HL-60 (cell line): ENCODE results near the gene WDR83.
A peak's percentile ranks its signal among the peaks of the same experiment; 100 is the strongest.

ENCODE experiments used
- DNase-seq, 2 experiments: peaks; one replicate each; pipeline ENCODE4 v3.0.0-alpha.2; 2010 to 2020; ENCODE audit warnings: low read depth in 1 of 2, low spot score in 1 of 2
- H3K27ac ChIP-seq: fragments of 250-450 bp; sonication (Bioruptor Pico); replicated peaks from 2 replicates; pipeline ENCODE4 v1.5.1; 2020; ENCODE audit warnings: mild to moderate bottlenecking, moderate library complexity
- H3K27me3 ChIP-seq: fragments of 250-450 bp; sonication (Bioruptor Pico); 2 replicates; pipeline ENCODE4 v1.5.1; 2021; ENCODE audit warnings: mild to moderate bottlenecking, moderate library complexity; ENCODE audit not compliant: insufficient read depth, poor library complexity, severe bottlenecking
- H3K4me3 ChIP-seq: replicated peaks from 2 replicates; pipeline ENCODE4 v1.5.1; 2011; ENCODE audit warnings: mild to moderate bottlenecking, control low read depth, low read length; ENCODE audit not compliant: insufficient read depth
- GABPA ChIP-seq: IDR thresholded peaks from 2 replicates; pipeline ENCODE4 v1.6.1; 2012; ENCODE audit warnings: low read depth
- POLR2AphosphoS5 ChIP-seq: IDR thresholded peaks from 2 replicates; pipeline ENCODE4 v1.6.1; 2012; ENCODE audit warnings: low read depth
- SPI1 ChIP-seq: IDR thresholded peaks from 2 replicates; pipeline ENCODE4 v1.6.1; 2012; ENCODE audit warnings: low read depth, mild to moderate bottlenecking, borderline replicate concordance
- TF ChIP-seq, protein P1 (sequence below): IDR thresholded peaks from 2 replicates; pipeline ENCODE4 v1.6.1; 2012; ENCODE audit warnings: low read depth; ENCODE audit not compliant: insufficient replicate concordance
- TF ChIP-seq, protein P2 (sequence below): IDR thresholded peaks from one replicate; pipeline ENCODE4 v1.5.1; 2011; ENCODE audit warnings: low read length, control low read depth, inconsistent platforms; ENCODE audit not compliant: insufficient read depth

The WDR83 gene

DNA sequence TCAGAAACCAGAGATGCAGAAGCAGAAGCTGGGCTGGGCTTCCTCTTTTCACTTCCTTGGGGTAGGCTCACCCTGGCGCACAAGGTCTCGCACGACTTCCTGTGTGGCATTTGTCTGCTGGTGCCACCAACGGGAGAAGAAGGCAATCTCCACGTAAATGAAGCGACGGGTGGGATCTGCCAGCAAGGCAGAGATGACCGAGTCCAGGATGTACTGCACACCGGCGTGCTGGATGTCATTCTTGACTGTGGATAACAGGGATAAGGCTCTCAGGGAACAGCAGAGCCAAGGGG, 1.4 kb upstream of the WDR83 start:
- DNase-seq = peak; percentile 83 to 98
- no peaks in the 10 kb centered on the region for H3K27me3 ChIP-seq

DNA sequence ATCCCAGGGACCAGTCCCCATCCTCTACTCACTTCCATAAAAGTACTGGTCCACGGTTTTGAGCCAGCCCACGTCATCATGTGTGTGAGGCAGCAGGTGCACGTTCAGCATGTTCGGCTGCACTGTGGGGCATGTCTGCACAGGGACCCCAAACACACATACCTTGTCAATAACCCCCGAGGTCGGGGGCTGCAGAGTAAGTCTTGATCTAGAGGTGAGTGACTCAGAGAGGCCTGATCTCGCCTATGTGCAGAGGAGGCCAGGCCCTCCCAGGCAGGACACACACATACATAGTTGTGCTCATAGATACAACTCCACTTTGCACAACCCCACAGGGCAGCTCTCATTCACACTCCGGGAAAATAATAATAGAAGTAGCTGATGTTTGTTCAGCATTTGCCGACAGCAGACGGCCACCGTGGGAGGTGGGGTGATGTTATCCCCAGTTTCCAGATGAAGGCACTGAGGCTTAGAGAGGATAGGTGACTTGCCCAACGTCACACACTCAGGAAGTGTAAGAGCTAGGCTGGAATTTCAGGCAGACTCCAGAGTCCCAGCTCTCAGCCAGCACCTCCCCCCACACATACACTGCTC, 839 bp upstream of the WDR83 start:
- peak overlapping the region; percentile 94 for H3K4me3 ChIP-seq
- H3K27me3 ChIP-seq = no peaks in the 10 kb centered on the region
- 0 out of 2 replicates have a peak, but pooled peaks have one; percentile 24 for TF ChIP-seq POLR2AphosphoS5
- TF ChIP-seq, protein P1, sequence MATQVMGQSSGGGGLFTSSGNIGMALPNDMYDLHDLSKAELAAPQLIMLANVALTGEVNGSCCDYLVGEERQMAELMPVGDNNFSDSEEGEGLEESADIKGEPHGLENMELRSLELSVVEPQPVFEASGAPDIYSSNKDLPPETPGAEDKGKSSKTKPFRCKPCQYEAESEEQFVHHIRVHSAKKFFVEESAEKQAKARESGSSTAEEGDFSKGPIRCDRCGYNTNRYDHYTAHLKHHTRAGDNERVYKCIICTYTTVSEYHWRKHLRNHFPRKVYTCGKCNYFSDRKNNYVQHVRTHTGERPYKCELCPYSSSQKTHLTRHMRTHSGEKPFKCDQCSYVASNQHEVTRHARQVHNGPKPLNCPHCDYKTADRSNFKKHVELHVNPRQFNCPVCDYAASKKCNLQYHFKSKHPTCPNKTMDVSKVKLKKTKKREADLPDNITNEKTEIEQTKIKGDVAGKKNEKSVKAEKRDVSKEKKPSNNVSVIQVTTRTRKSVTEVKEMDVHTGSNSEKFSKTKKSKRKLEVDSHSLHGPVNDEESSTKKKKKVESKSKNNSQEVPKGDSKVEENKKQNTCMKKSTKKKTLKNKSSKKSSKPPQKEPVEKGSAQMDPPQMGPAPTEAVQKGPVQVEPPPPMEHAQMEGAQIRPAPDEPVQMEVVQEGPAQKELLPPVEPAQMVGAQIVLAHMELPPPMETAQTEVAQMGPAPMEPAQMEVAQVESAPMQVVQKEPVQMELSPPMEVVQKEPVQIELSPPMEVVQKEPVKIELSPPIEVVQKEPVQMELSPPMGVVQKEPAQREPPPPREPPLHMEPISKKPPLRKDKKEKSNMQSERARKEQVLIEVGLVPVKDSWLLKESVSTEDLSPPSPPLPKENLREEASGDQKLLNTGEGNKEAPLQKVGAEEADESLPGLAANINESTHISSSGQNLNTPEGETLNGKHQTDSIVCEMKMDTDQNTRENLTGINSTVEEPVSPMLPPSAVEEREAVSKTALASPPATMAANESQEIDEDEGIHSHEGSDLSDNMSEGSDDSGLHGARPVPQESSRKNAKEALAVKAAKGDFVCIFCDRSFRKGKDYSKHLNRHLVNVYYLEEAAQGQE = no peak
- peak overlapping the region; percentile 85 for H3K27ac ChIP-seq
- peak in 1 of 2 experiments; percentile 12 for DNase-seq

More for the DNA sequence above, 1.4 kb upstream of the WDR83 start:
- TF ChIP-seq, protein P2, sequence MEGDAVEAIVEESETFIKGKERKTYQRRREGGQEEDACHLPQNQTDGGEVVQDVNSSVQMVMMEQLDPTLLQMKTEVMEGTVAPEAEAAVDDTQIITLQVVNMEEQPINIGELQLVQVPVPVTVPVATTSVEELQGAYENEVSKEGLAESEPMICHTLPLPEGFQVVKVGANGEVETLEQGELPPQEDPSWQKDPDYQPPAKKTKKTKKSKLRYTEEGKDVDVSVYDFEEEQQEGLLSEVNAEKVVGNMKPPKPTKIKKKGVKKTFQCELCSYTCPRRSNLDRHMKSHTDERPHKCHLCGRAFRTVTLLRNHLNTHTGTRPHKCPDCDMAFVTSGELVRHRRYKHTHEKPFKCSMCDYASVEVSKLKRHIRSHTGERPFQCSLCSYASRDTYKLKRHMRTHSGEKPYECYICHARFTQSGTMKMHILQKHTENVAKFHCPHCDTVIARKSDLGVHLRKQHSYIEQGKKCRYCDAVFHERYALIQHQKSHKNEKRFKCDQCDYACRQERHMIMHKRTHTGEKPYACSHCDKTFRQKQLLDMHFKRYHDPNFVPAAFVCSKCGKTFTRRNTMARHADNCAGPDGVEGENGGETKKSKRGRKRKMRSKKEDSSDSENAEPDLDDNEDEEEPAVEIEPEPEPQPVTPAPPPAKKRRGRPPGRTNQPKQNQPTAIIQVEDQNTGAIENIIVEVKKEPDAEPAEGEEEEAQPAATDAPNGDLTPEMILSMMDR = no peak
- TF ChIP-seq SPI1 = peak; percentile 100
- peak; percentile 87 for TF ChIP-seq POLR2AphosphoS5
- peak; percentile 87 for TF ChIP-seq GABPA
- peak overlapping the region; percentile 85 for H3K27ac ChIP-seq
- H3K4me3 ChIP-seq = peak overlapping the region; percentile 94

DNA sequence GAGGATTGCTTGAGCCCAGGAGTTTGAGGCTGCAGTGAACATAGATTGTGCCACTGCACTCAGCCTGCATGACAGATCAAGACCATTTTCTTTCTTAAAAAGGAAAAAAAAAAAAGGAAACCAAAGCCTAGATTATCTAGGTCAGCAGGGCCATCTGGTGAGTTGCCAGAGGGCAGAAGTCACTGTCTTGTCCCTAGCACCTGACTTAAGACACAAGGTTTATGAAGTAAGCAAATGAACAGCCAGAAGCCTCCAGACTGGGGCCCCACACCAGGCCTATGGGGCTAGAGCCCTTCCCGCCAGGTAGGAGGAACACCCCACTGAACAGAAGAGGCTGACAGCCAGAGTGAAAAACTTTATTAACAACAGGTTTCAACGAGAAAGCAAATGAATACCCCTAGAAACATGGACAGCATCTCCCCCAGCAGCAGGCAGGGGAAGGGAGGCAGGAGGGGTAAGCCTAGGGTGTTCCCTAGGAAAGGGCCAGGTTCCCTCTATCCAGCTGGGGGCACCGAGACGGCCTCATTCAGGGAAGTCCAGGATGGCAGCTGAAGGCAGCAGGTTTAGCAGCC, 1.2 kb downstream of the WDR83 start:
- H3K27me3 ChIP-seq = no peaks in the 10 kb centered on the region
- no peak for DNase-seq
- TF ChIP-seq SPI1 (no peak), GABPA (no peak), POLR2AphosphoS5 (no peak)
- TF ChIP-seq, protein P1 = no peak
- TF ChIP-seq, protein P2 = no peak
- H3K4me3 ChIP-seq = no peak overlapping the region
- no peak overlapping the region for H3K27ac ChIP-seq

DNA sequence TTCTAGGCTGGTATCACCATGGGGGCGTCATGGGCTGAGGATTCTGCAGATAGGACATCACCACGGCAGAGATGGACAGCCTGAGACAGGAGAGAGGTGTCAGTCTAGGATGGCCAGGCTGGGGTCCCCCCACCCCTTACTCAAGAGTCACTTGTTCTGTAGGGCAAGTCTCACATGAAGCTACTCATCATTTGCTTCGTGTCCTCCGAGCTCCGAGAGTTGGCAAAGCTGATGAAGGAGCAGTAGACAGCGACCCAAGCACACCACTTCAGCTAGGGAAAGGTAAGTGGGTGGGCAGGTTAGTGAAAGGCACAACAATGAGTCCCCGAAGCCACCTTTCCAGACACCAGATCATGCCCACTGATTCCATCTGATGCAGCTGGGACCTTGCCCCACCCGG, 1.7 kb downstream of the WDR83 start:
- Histone ChIP-seq H3K4me3 (peak overlapping the region; percentile 86), H3K27ac (peak overlapping the region; percentile 99; the same call in 1 of the 2 replicates), H3K27me3 (no peaks in the 10 kb centered on the region)
- TF ChIP-seq, protein P2 = no peak
- TF ChIP-seq, protein P1 = no peak
- TF ChIP-seq GABPA = no peak
- TF ChIP-seq POLR2AphosphoS5 = no peak
- no peak for TF ChIP-seq SPI1
- no peak for DNase-seq
